Upper lobe of right lung (tissue), 1 donor: ENCODE results near the gene SLC25A13. TPM values are rescaled to one million over a fixed set of nuclear protein-coding genes. Genes with fewer than 3 reads are reported as not detected.

Experiments
- ATAC-seq: fragments of 200-7000 bp; cut with Tn5 transposase; one replicate; pipeline ENCODE4 v1.9.1; 2020; ENCODE audit warnings: mild to moderate bottlenecking, moderate library complexity
- DNase-seq: peaks from one replicate; pipeline ENCODE4 v3.0.0-alpha.2; 2020
- H3K27ac ChIP-seq: fragments of 200-600 bp; one replicate; pipeline ENCODE4 v1.8.0; 2022
- H3K27me3 ChIP-seq: fragments of 200-600 bp; one replicate; pipeline ENCODE4 v1.8.0; 2022; ENCODE audit warnings: mild to moderate bottlenecking
- H3K36me3 ChIP-seq: fragments of 200-600 bp; one replicate; pipeline ENCODE4 v1.8.0; 2022
- H3K4me1 ChIP-seq: fragments of 200-600 bp; one replicate; pipeline ENCODE4 v1.8.0; 2022
- H3K4me3 ChIP-seq: fragments of 200-600 bp; one replicate; pipeline ENCODE4 v1.8.0; 2022; ENCODE audit warnings: mild to moderate bottlenecking
- H3K9me3 ChIP-seq: fragments of 200-600 bp; one replicate; pipeline ENCODE4 v1.8.0; 2022
- intact Hi-C: fragments of 100-400 bp; cut with DNase I; formaldehyde crosslinking; loops from one replicate; pipeline ENCODE4 v1.11.0; 2022
- total RNA-seq: library from RNA; stranded (reverse); fragmentation: NEBNext Ultra II Directional; extraction: Animal tissue kit (Norgen Biotek cat#: 25700); gene quantifications from one replicate; pipeline ENCODE4 v1.2.1, GENCODE V29; 2021
- TF ChIP-seq, protein P1 (sequence below): fragments of 200-600 bp; IDR thresholded peaks from one replicate; pipeline ENCODE4 v1.8.0; 2022; ENCODE audit warnings: antibody characterized with exemption
- donor health status: DM: no; HTN: yes; CAD: no; lungs with severe emphysema.

Gene SLC25A13
- total RNA-seq, 1 donor from 2014 or later: 34.5 TPM

DNA sequence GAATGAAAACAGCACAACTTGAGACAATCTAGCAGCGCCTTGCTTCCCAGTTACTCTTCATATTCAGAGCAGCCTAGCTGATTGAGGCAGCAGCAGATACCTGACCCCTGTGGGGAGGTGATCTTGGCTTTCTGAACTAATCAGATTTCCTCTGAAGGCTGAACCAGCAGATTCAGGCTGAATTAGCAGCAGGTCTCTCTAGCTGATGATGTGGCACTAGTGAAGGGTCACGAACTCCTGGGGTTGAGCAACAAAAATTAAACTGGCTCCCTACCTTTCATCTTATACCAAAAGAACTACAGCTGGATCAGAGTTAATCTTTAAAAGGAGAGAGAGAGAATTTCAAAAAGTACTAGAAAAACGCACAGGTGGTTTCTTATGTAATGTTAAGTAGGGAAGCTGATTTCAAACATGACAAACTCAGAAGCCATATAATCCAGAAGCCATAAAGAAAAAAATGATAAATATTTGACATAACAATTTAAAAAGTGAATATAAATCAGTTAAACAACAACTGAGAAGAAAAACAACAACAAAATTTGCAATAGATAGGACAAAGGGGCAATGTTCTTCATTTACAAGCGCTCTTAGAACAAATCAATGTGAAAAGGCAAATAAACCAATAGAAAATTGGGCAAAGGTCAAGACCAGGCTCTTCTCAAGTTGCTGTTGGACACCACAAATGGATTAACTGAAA is 13.5 kb downstream of the SLC25A13 start:
- TF ChIP-seq, protein P1, sequence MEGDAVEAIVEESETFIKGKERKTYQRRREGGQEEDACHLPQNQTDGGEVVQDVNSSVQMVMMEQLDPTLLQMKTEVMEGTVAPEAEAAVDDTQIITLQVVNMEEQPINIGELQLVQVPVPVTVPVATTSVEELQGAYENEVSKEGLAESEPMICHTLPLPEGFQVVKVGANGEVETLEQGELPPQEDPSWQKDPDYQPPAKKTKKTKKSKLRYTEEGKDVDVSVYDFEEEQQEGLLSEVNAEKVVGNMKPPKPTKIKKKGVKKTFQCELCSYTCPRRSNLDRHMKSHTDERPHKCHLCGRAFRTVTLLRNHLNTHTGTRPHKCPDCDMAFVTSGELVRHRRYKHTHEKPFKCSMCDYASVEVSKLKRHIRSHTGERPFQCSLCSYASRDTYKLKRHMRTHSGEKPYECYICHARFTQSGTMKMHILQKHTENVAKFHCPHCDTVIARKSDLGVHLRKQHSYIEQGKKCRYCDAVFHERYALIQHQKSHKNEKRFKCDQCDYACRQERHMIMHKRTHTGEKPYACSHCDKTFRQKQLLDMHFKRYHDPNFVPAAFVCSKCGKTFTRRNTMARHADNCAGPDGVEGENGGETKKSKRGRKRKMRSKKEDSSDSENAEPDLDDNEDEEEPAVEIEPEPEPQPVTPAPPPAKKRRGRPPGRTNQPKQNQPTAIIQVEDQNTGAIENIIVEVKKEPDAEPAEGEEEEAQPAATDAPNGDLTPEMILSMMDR: no peak
- DNase-seq: no peak
- intact Hi-C loops: no loop called here
- Histone ChIP-seq H3K4me3 (no peak overlapping the region), H3K27ac (no peak overlapping the region), H3K4me1 (peaks cover 68% of the 10 kb centered on the region), H3K9me3 (no peaks in the 10 kb centered on the region), H3K36me3 (no peaks in the 10 kb centered on the region), H3K27me3 (no peaks in the 10 kb centered on the region)
- ATAC-seq: peak; percentile 19

DNA sequence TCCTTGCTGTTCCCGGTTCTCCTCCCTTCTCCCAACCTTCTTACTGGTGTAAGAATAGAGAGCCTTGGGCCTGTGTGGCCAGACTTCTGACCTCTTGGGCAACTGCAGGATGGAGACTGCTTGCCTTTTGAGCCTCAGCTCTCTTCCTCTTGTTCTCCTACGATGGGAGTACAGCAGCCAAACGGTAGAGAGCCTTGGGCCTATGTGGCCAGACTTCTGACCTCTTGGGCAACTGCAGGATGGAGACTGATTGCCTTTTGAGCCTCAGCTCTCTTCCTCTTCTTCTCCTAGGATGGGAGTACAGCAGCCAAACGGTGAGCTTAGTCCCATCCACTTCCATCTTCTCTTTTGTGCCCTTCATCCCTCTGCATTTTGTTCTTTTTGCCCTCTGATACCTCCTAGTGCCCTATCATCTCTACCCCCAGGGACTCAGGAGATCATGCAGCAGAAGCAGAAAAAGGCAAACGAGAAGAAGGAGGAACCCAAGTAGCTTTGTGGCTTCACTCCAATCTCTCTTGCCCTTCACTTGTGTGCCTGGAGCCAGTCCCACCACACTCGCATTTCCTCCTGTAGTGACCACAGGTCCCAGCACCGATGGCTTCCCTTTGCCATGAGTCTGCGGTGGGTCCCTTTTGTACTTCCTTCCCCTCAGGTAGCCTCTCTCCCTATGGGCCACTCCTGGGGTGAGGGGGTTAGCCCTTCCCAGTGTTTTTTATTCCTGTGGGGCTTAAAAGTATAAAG is 15.3 kb downstream of the SLC25A13 start:
- DNase-seq (no peak), ATAC-seq (peak; percentile 81)
- Histone ChIP-seq H3K27ac (no peak overlapping the region), H3K4me1 (peaks cover 54% of the 10 kb centered on the region), H3K36me3 (no peaks in the 10 kb centered on the region), H3K4me3 (no peak overlapping the region), H3K27me3 (no peaks in the 10 kb centered on the region), H3K9me3 (no peaks in the 10 kb centered on the region)
- TF ChIP-seq, protein P1: no peak
- intact Hi-C loops: no loop called here

DNA sequence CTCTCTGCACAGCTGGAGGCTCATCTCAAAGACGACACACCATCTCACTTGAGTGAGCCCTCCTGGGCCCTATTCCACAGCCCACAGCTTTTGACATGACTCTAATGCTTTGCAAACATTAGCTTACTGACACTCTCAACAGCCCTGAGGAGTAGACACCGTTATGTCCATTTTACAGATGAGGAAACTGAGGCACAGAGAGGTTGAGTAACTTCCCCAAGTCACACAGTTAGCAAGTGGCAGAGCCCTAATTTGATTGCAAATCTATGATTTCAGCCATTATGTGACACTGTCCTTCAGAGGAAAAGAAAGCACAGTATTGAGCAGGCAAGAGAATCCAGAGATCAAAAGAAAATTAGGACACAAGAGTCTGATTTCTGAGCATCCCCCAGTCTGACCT is 16.0 kb downstream of the SLC25A13 start:
- Histone ChIP-seq H3K9me3 (no peaks in the 10 kb centered on the region), H3K4me3 (no peak overlapping the region), H3K4me1 (peaks cover 51% of the 10 kb centered on the region), H3K36me3 (no peaks in the 10 kb centered on the region), H3K27ac (no peak overlapping the region), H3K27me3 (no peaks in the 10 kb centered on the region)
- ATAC-seq (no peak), DNase-seq (no peak)
- TF ChIP-seq, protein P1: no peak
- intact Hi-C loops: no loop called here

DNA sequence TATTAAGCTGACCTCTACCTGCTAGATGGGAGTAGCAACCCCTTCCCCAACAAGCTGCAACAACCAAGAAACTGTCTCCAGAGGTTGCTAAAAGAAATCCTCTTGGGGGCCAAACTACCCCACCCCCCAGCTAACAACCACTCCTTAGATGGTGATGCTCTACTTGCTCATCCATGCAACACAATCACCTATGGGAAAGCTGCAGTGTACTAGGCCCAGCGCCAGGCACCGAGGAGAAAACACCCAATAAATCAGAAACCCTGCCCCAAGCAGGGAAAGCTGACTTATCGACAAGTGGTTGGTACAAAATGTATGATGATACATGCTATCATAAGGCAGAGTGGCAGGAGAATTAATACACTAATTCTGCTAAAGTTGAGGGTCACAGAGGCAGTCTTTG is 17.3 kb downstream of the SLC25A13 start:
- TF ChIP-seq, protein P1: no peak
- DNase-seq (no peak), ATAC-seq (no peak)
- Histone ChIP-seq H3K27ac (no peak overlapping the region), H3K36me3 (no peaks in the 10 kb centered on the region), H3K9me3 (no peaks in the 10 kb centered on the region), H3K27me3 (no peaks in the 10 kb centered on the region), H3K4me1 (peaks cover 39% of the 10 kb centered on the region), H3K4me3 (no peak overlapping the region)
- intact Hi-C loops: no loop called here

DNA sequence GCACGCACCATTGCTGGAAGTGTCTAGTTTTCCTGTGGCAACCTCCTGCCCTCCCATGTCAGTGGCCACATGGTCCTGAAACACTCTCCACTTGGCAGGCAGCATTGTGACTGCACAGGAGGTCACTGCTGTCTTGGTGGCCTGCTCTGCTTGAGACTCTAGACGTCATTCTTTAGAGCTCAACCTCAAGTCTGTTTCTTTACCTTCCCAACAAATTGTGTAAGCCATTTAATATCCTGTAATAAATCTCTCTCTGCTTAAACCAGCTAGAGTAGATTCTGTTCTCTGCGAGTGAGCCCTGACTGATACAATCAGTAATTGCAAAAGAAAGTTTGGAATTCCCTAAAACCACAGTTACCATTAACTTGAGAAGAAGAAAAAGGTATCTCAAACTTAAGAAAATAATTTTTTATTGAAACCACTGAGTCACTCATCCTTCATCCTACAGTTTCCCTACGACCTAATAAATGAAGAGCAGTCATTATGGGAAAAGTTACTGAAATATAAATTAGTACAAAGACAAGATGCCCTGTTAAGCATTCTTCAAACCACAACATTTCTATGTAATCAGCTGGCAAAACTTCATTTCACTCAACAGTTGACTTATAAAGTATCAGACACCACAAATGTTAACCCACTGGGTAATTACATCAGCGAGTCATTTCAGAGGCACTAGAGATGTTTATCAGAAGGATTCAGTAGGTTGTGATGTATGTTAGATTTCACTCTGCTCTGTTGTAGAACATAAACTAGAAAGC is 18.0 kb downstream of the SLC25A13 start:
- no peak overlapping the region for H3K4me3 ChIP-seq
- TF ChIP-seq, protein P1: no peak
- no peaks in the 10 kb centered on the region for H3K27me3 ChIP-seq
- intact Hi-C loops: no loop called here
- H3K9me3 ChIP-seq: no peaks in the 10 kb centered on the region
- ATAC-seq: peak; percentile 6
- H3K36me3 ChIP-seq: no peaks in the 10 kb centered on the region
- no peak overlapping the region for H3K27ac ChIP-seq
- H3K4me1 ChIP-seq: peaks cover 36% of the 10 kb centered on the region
- no peak for DNase-seq
